ENCODE results near the gene FAM110A. TPM values are rescaled to one million over a fixed set of nuclear protein-coding genes. Genes with fewer than 3 reads are reported as not detected.

Gene FAM110A
- total and polyA plus RNA-seq, 2 donors (not counting 1 experiment from before 2014, with no cell fraction given) = 15.6 to 18.4 TPM

DNA sequence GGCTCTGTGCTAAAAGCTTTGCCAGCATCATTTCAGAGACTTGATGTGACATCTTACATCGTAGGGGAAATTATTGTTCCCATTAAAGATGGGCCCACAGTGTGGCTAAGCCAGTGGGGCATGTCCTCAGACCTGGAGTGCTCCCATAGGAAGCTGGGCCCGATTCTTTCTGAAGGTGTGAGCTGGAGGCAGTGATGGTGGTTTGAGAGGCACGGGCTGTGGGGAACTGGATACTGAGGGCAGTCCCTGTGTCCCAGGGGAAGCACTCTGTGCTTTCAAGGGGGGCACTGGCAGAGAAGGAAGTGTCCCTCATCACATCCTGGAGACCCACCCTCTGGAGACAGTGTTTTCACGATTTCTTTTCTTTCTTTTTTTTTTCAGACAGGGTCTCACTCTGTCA lies 8.6 kb upstream of the FAM110A start:
- no peak overlapping the region for H3K4me2 ChIP-seq (replicated peaks; ENCODE audit: low read depth, low read length, poor library complexity, severe bottlenecking)
- Mint-ChIP-seq H3K27ac (no peak overlapping the region), H3K27me3 (peaks cover 11% of the 10 kb centered on the region), H3K4me3 (no peak overlapping the region), H3K9me3 (ENCODE audit: insufficient read depth) (no peaks in the 10 kb centered on the region), H3K4me1 (peaks cover 2% of the 10 kb centered on the region)
- no peaks in the 10 kb centered on the region for H3K9me3 ChIP-seq (ENCODE audit: control extremely low read depth in 1 of 3, control insufficient read depth in 2 of 3, insufficient read depth in 1 of 3, low read length in 2 of 3)
- ATAC-seq (ENCODE audit: low read depth) (no peak), DNase-seq (no peak)
- H3K27ac ChIP-seq (ENCODE audit: low read length in 2 of 2) = no peak overlapping the region
- H4K20me1 ChIP-seq (ENCODE audit: control insufficient read depth, insufficient read depth, low read length, poor library complexity, severe bottlenecking) = no peaks in the 10 kb centered on the region
- no peak overlapping the region for H3K4me3 ChIP-seq (ENCODE audit: control extremely low read depth in 1 of 5, extremely low read depth in 1 of 5, insufficient read depth in 1 of 5, low read depth in 2 of 5, low read length in 4 of 5)
- H3K36me3 ChIP-seq (replicated peaks in 1 of 2; ENCODE audit: control extremely low read depth in 1 of 2, control insufficient read depth in 1 of 2, extremely low read depth in 1 of 2, insufficient read depth in 2 of 2, low read length in 1 of 2) = no peaks in the 10 kb centered on the region
- H2AFZ ChIP-seq (ENCODE audit: insufficient read depth, low read depth, low read length, poor library complexity, severe bottlenecking) = no peak overlapping the region
- no peaks in the 10 kb centered on the region for H3K4me1 ChIP-seq (ENCODE audit: control insufficient read depth in 2 of 2, insufficient read depth in 2 of 2, low read length in 2 of 2)
- intact Hi-C loops (cut with micrococcal nuclease) = no loop called here
- TF ChIP-seq, protein P1, sequence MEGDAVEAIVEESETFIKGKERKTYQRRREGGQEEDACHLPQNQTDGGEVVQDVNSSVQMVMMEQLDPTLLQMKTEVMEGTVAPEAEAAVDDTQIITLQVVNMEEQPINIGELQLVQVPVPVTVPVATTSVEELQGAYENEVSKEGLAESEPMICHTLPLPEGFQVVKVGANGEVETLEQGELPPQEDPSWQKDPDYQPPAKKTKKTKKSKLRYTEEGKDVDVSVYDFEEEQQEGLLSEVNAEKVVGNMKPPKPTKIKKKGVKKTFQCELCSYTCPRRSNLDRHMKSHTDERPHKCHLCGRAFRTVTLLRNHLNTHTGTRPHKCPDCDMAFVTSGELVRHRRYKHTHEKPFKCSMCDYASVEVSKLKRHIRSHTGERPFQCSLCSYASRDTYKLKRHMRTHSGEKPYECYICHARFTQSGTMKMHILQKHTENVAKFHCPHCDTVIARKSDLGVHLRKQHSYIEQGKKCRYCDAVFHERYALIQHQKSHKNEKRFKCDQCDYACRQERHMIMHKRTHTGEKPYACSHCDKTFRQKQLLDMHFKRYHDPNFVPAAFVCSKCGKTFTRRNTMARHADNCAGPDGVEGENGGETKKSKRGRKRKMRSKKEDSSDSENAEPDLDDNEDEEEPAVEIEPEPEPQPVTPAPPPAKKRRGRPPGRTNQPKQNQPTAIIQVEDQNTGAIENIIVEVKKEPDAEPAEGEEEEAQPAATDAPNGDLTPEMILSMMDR (IDR thresholded peaks at IDR 0.05) = no peak
- no peak for TF ChIP-seq EZH2 (IDR thresholded peaks at IDR 0.05; ENCODE audit: borderline replicate concordance, insufficient read depth, low read depth, low read length, poor library complexity, severe bottlenecking)
- 42% methylated on average over 4 of the region's 4 CpGs for WGBS (ENCODE audit: insufficient coverage)
- H3K27me3 ChIP-seq (replicated peaks in 1 of 4; ENCODE audit: control extremely low read depth in 1 of 4, control insufficient read depth in 3 of 4, insufficient read depth in 4 of 4, low read length in 3 of 4) = peaks cover 0 to 13% (median 0%) of the 10 kb centered on the region in 4 experiments
- POLR2A ChIA-PET = no interaction called here
- no peaks in the 10 kb centered on the region for H3K79me2 ChIP-seq (ENCODE audit: control insufficient read depth, insufficient read depth, low read length)
- CTCF ChIA-PET = interaction anchor here (1.1 kb wide), 2 partner anchors 8 to 131 kb away, joined by 3 to 4 read pairs; partner anchors contain the start of gene FAM110A
- H3K9ac ChIP-seq (ENCODE audit: low read length) = no peak overlapping the region

DNA sequence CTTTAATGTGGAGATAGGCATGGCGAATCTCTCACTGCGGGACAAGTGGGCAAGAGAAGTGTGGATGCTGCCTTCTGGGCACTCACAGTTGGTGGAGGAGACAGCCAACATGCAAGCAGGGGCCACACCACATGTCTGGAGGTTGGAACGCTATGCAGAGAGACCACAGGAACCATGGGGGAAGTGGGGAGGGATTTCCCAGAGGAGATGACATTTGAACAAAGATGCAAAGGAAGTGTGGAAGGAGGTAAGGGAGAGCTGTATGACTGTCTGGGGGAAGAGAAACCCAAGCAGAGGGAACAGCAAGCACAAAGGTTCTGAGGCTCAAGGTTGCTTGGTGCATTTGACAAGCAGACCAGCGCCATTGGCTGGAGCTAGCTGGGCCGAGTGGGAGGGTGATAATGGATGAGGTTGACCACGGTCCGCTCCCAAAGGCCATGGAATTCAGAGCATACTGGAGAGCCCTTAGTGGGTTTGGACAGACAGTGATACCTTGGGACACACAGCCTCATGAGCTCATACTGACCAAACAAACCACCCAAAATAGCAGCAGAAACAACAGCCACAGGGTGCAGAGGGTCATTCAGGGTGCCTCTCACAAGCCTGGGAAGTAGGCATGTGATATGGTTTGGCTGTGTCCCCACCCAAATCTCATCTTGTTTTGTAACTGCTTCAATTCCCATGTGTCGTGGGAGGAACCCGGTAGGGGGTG lies 7.6 kb upstream of the FAM110A start:
- Mint-ChIP-seq H3K4me3 (no peak overlapping the region), H3K27me3 (peaks cover 11% of the 10 kb centered on the region), H3K27ac (no peak overlapping the region), H3K4me1 (peaks cover 2% of the 10 kb centered on the region), H3K9me3 (ENCODE audit: insufficient read depth) (no peaks in the 10 kb centered on the region)
- Histone ChIP-seq H3K4me3 (ENCODE audit: control extremely low read depth in 1 of 5, extremely low read depth in 1 of 5, insufficient read depth in 1 of 5, low read depth in 2 of 5, low read length in 4 of 5) (no peak overlapping the region), H3K9ac (ENCODE audit: low read length) (no peak overlapping the region), H3K4me1 (ENCODE audit: control insufficient read depth in 2 of 2, insufficient read depth in 2 of 2, low read length in 2 of 2) (no peaks in the 10 kb centered on the region), H3K4me2 (replicated peaks; ENCODE audit: low read depth, low read length, poor library complexity, severe bottlenecking) (no peak overlapping the region), H3K27me3 (replicated peaks in 1 of 4; ENCODE audit: control extremely low read depth in 1 of 4, control insufficient read depth in 3 of 4, insufficient read depth in 4 of 4, low read length in 3 of 4) (peaks cover 0 to 13% (median 0%) of the 10 kb centered on the region in 4 experiments), H4K20me1 (ENCODE audit: control insufficient read depth, insufficient read depth, low read length, poor library complexity, severe bottlenecking) (no peaks in the 10 kb centered on the region), H2AFZ (ENCODE audit: insufficient read depth, low read depth, low read length, poor library complexity, severe bottlenecking) (no peak overlapping the region), H3K9me3 (ENCODE audit: control extremely low read depth in 1 of 3, control insufficient read depth in 2 of 3, insufficient read depth in 1 of 3, low read length in 2 of 3) (no peaks in the 10 kb centered on the region), H3K36me3 (replicated peaks in 1 of 2; ENCODE audit: control extremely low read depth in 1 of 2, control insufficient read depth in 1 of 2, extremely low read depth in 1 of 2, insufficient read depth in 2 of 2, low read length in 1 of 2) (no peaks in the 10 kb centered on the region), H3K79me2 (ENCODE audit: control insufficient read depth, insufficient read depth, low read length) (no peaks in the 10 kb centered on the region), H3K27ac (ENCODE audit: low read length in 2 of 2) (no peak overlapping the region)
- ChIA-PET POLR2A (no interaction called here), CTCF (interaction anchor here (1.2 kb wide), 1 partner anchor 8 kb away, joined by 3 read pairs; no protein-coding TSS in a partner anchor)
- DNase-seq (no peak), ATAC-seq (ENCODE audit: low read depth) (no peak)
- intact Hi-C loops (cut with micrococcal nuclease) = no loop called here
- 74% methylated on average over 7 of the region's 9 CpGs for WGBS (ENCODE audit: insufficient coverage)
- no peak for TF ChIP-seq EZH2 (IDR thresholded peaks at IDR 0.05; ENCODE audit: borderline replicate concordance, insufficient read depth, low read depth, low read length, poor library complexity, severe bottlenecking)
- TF ChIP-seq, protein P1 (IDR thresholded peaks at IDR 0.05) = no peak

Measured in B cell (primary cell).